Liver (tissue), 9 donors: ENCODE measurements around the gene HSPB9. TPM values are rescaled to one million over a fixed set of nuclear protein-coding genes. Genes with fewer than 3 reads are reported as not detected.

Experiments
- DNase-seq: peaks from one replicate; pipeline ENCODE4 v3.0.0-alpha.2; 2017; ENCODE audit warnings: low spot score
- H3K27ac ChIP-seq, 2 donors: one replicate each; pipeline ENCODE4 v1.7.0; 2013; ENCODE audit warnings: inconsistent platforms in 2 of 2, low read length in 2 of 2, control low read depth in 1 of 2, low read depth in 1 of 2, mild to moderate bottlenecking in 1 of 2
- H3K27me3 ChIP-seq, 4 donors: one replicate each; pipeline versions ENCODE4 v1.6.1 to v1.7.0; 2013; ENCODE audit warnings: low read length in 3 of 4, inconsistent platforms in 1 of 4, mild to moderate bottlenecking in 1 of 4, moderate library complexity in 1 of 4; ENCODE audit not compliant: control insufficient read depth in 4 of 4, insufficient read depth in 4 of 4
- H3K36me3 ChIP-seq, 4 donors: one replicate each; pipeline versions ENCODE4 v1.6.1 to v1.7.0; 2013; ENCODE audit warnings: low read length in 3 of 4, mild to moderate bottlenecking in 3 of 4, low read depth in 1 of 4, moderate library complexity in 1 of 4; ENCODE audit not compliant: control insufficient read depth in 4 of 4, insufficient read depth in 3 of 4
- H3K4me1 ChIP-seq, 4 donors: one replicate each; pipeline versions ENCODE4 v1.6.1 to v1.7.0; 2013; ENCODE audit warnings: low read length in 3 of 4, mild to moderate bottlenecking in 3 of 4, moderate library complexity in 1 of 4; ENCODE audit not compliant: control insufficient read depth in 4 of 4, insufficient read depth in 4 of 4
- H3K4me3 ChIP-seq, 3 donors: one replicate each; pipeline versions ENCODE4 v1.6.1 to v1.7.0; 2013; ENCODE audit warnings: low read length in 3 of 3, control low read depth in 1 of 3, low read depth in 1 of 3, mild to moderate bottlenecking in 1 of 3
- H3K9ac ChIP-seq, 2 donors: one replicate each; pipeline ENCODE4 v1.7.0; 2013; ENCODE audit warnings: low read length in 2 of 2, mild to moderate bottlenecking in 2 of 2, moderate library complexity in 2 of 2, control low read depth in 1 of 2, low read depth in 1 of 2
- H3K9me3 ChIP-seq, 4 donors: one replicate each; pipeline versions ENCODE4 v1.6.1 to v1.7.0; 2013; ENCODE audit warnings: low read length in 3 of 4; ENCODE audit not compliant: control insufficient read depth in 4 of 4
- ATF3 ChIP-seq: IDR thresholded peaks from 2 replicates; pipeline ENCODE4 v1.6.1; 2016; ENCODE audit warnings: antibody characterized with exemption
- CTCF ChIP-seq: fragments of 150-350 bp; IDR thresholded peaks from 2 replicates; pipeline ENCODE4 v1.5.1; 2017; ENCODE audit warnings: improper control_type of control experiment, low read depth, low read length; ENCODE audit not compliant: missing input control
- EGR1 ChIP-seq, 2 donors: IDR thresholded peaks; 2 replicates each; pipeline ENCODE4 v1.6.1; 2016 to 2018; ENCODE audit warnings: antibody characterized with exemption in 2 of 2, low read depth in 2 of 2
- FOXA1 ChIP-seq: IDR thresholded peaks from 2 replicates; pipeline ENCODE4 v1.6.1; 2016; ENCODE audit warnings: antibody characterized with exemption
- FOXA2 ChIP-seq: IDR thresholded peaks from 2 replicates; pipeline ENCODE4 v1.6.1; 2016; ENCODE audit warnings: antibody characterized with exemption
- HNF4A ChIP-seq, 2 donors: conservative IDR thresholded peaks; 2 replicates each; pipeline ENCODE4 v1.6.1; 2016; ENCODE audit warnings: antibody characterized with exemption in 2 of 2, mild to moderate bottlenecking in 2 of 2
- HNF4G ChIP-seq: IDR thresholded peaks from 2 replicates; pipeline ENCODE4 v1.6.1; 2016; ENCODE audit warnings: antibody characterized with exemption
- NR2F2 ChIP-seq: IDR thresholded peaks from 2 replicates; pipeline ENCODE4 v1.6.1; 2016; ENCODE audit warnings: antibody characterized with exemption
- RXRA ChIP-seq, 2 donors: IDR thresholded peaks; 2 replicates each; pipeline ENCODE4 v1.6.1; 2017 to 2018; ENCODE audit warnings: antibody characterized with exemption in 2 of 2, mild to moderate bottlenecking in 1 of 2
- SP1 ChIP-seq: IDR thresholded peaks from 2 replicates; pipeline ENCODE4 v1.6.1; 2018; ENCODE audit warnings: antibody characterized with exemption, mild to moderate bottlenecking
- TAF1 ChIP-seq: conservative IDR thresholded peaks from 2 replicates; pipeline ENCODE4 v1.6.1; 2016; ENCODE audit warnings: antibody characterized with exemption, mild to moderate bottlenecking
- ZBTB33 ChIP-seq: IDR thresholded peaks from 2 replicates; pipeline ENCODE4 v1.6.1; 2016; ENCODE audit warnings: antibody characterized with exemption
- WGBS: extraction: QIAGEN DNeasy Blood & Tissue Kit; methylation state at CpG from one replicate; pipeline ENCODE4 v1.1.7; 2013; 5-methylcytosine and 5-hydroxymethylcytosine counted together
- polyA plus RNA-seq, 2 donors: library from polyadenylated mRNA; stranded (reverse) in 1 of 2; unstranded in 1 of 2; fragments of 200-250 nt in 1 of 2; fragments of >200 nt in 1 of 2; fragmentation: Nextera tagmentation in 1 of 2; extraction: Ambion mirVana in 1 of 2; gene quantifications; one replicate each; pipeline versions ENCODE4 v1.2.1 to v1.2.3, GENCODE V29; 2013 to 2015
- total RNA-seq, 2 donors: library from RNA; depleted of rRNA; stranded (reverse); fragments of >200 nt; gene quantifications; one replicate each; pipeline ENCODE4 v1.2.3, GENCODE V29; 2014
- TF ChIP-seq, protein P1 (sequence below): IDR thresholded peaks from 2 replicates; pipeline ENCODE4 v1.6.1; 2016; ENCODE audit warnings: antibody characterized with exemption
- TF ChIP-seq, protein P2 (sequence below): IDR thresholded peaks from 2 replicates; pipeline ENCODE4 v1.6.1; 2016; ENCODE audit warnings: antibody characterized with exemption, mild to moderate bottlenecking
- donor health status: healthy.
- donor health status: healthy.
- donor health status: healthy.
- donor health status: healthy.
- donor health status: healthy.

The HSPB9 gene
- total and polyA plus RNA-seq, 4 donors = 0.17 to 4.0 (median 0.56) TPM

DNA sequence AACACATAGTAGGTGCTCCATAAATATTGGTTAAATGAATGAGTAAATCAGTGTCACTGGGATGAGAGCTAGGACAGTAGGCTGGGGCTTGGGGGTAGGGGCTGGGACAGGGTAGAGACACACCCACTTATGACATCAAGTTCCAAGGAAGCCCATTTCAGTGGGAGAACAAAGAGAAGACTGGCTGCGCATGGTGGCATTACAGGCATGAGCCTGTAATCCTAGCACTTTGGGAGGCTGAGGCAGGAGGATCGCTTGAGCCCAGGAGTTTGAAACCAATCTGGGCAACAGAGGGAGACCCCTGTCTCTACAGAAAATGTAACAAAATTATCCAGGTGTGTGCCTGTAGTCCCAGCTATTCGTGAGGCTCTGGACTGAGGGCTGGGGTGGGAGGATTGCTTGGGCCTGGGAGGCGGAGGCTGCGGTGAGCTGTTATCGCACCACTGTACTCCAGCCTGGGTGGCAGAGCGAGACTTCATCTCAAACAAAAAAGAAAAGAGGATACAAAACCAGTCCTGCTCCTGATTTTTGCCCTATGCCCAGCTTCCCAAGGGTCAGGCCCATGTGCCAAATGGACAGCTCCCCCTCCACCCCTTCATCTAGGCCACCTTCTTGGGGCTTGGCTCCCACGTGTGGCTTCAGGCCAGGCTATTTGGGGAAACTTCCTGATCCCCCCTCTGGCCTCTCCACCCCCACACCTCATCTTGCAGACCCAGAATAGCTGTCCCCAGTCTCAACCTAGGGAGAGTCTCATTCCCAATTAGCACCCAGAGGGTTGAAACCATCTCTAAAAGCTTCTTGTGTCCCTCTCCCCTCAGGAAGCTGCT lies 31.4 kb upstream of the HSPB9 start:
- no peak overlapping the region for H3K9ac ChIP-seq
- H3K36me3 ChIP-seq = no peaks in the 10 kb centered on the region
- peaks cover 2 to 21% (median 13%) of the 10 kb centered on the region in 4 donors for H3K4me1 ChIP-seq
- WGBS = 87% methylated on average over 8 of the region's 8 CpGs
- H3K27me3 ChIP-seq = no peaks in the 10 kb centered on the region
- no peaks in the 10 kb centered on the region for H3K9me3 ChIP-seq
- TF ChIP-seq RXRA (IDR thresholded peaks at IDR 0.05) (no peak), CTCF (no peak)
- no peak overlapping the region for H3K27ac ChIP-seq
- DNase-seq = no peak
- no peak overlapping the region for H3K4me3 ChIP-seq

- 79% methylated on average over 6 of the region's 6 CpGs for WGBS
- H3K4me1 ChIP-seq = peaks cover 2 to 17% (median 9%) of the 10 kb centered on the region in 4 donors
- H3K9me3 ChIP-seq = no peaks in the 10 kb centered on the region
- no peak overlapping the region for H3K4me3 ChIP-seq
- TF ChIP-seq HNF4A (conservative IDR thresholded peaks at IDR 0.05) = no peak
- no peak for TF ChIP-seq NR2F2
- no peak for TF ChIP-seq ATF3
- no peak for TF ChIP-seq FOXA1
- TF ChIP-seq, protein P1, sequence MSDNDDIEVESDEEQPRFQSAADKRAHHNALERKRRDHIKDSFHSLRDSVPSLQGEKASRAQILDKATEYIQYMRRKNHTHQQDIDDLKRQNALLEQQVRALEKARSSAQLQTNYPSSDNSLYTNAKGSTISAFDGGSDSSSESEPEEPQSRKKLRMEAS = no peak
- TF ChIP-seq EGR1 (IDR thresholded peaks at IDR 0.05; ENCODE audit: low read depth in 2 of 2) = no peak
- TF ChIP-seq TAF1 = no peak
- no peak for TF ChIP-seq FOXA2
- TF ChIP-seq HNF4G = no peak
- no peak for TF ChIP-seq SP1
- TF ChIP-seq, protein P2, sequence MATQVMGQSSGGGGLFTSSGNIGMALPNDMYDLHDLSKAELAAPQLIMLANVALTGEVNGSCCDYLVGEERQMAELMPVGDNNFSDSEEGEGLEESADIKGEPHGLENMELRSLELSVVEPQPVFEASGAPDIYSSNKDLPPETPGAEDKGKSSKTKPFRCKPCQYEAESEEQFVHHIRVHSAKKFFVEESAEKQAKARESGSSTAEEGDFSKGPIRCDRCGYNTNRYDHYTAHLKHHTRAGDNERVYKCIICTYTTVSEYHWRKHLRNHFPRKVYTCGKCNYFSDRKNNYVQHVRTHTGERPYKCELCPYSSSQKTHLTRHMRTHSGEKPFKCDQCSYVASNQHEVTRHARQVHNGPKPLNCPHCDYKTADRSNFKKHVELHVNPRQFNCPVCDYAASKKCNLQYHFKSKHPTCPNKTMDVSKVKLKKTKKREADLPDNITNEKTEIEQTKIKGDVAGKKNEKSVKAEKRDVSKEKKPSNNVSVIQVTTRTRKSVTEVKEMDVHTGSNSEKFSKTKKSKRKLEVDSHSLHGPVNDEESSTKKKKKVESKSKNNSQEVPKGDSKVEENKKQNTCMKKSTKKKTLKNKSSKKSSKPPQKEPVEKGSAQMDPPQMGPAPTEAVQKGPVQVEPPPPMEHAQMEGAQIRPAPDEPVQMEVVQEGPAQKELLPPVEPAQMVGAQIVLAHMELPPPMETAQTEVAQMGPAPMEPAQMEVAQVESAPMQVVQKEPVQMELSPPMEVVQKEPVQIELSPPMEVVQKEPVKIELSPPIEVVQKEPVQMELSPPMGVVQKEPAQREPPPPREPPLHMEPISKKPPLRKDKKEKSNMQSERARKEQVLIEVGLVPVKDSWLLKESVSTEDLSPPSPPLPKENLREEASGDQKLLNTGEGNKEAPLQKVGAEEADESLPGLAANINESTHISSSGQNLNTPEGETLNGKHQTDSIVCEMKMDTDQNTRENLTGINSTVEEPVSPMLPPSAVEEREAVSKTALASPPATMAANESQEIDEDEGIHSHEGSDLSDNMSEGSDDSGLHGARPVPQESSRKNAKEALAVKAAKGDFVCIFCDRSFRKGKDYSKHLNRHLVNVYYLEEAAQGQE = no peak
- TF ChIP-seq ZBTB33 = no peak
- no peak for DNase-seq
- no peak overlapping the region for H3K27ac ChIP-seq
- no peaks in the 10 kb centered on the region for H3K36me3 ChIP-seq
- no peak overlapping the region for H3K9ac ChIP-seq
- no peaks in the 10 kb centered on the region for H3K27me3 ChIP-seq
Observed at GRCh38 chr17:42092939-42093338, 29.7 kb upstream of the HSPB9 start.
